Heart right ventricle (tissue), 16 donors: ENCODE data around the gene LPP. TPM values are rescaled to one million over a fixed set of nuclear protein-coding genes. Genes with fewer than 3 reads are reported as not detected.

Experiments
- ATAC-seq, 8 donors: fragments of 200-7000 bp; cut with Tn5 transposase; one replicate each; pipeline ENCODE4 v1.9.1; 2020; ENCODE audit warnings: mild to moderate bottlenecking in 8 of 8, moderate library complexity in 8 of 8, moderate number of reproducible peaks in 1 of 8
- DNase-seq, 2 donors: peaks; one replicate each; pipeline ENCODE4 v3.0.0-alpha.2; 2020
- H3K27ac ChIP-seq, 10 donors: fragments of 200-600 bp; sonication (generic) in 2 of 10; one replicate each; pipeline versions ENCODE4 v1.5.0 to v1.8.0; 2020 to 2022; ENCODE audit warnings: mild to moderate bottlenecking in 3 of 10
- H3K27me3 ChIP-seq, 7 donors: fragments of 200-600 bp; one replicate each; pipeline ENCODE4 v1.8.0; 2021 to 2022; ENCODE audit warnings: mild to moderate bottlenecking in 2 of 7
- H3K36me3 ChIP-seq, 9 donors: fragments of 200-600 bp; sonication (generic) in 1 of 9; one replicate each; pipeline versions ENCODE4 v1.5.0 to v1.8.0; 2020 to 2022; ENCODE audit warnings: mild to moderate bottlenecking in 2 of 9
- H3K4me1 ChIP-seq, 9 donors: fragments of 200-600 bp; sonication (generic) in 1 of 9; one replicate each; pipeline versions ENCODE4 v1.5.0 to v1.8.0; 2020 to 2022; ENCODE audit warnings: mild to moderate bottlenecking in 4 of 9
- H3K4me3 ChIP-seq, 10 donors: fragments of 200-600 bp; sonication (generic) in 2 of 10; one replicate each; pipeline versions ENCODE4 v1.5.0 to v1.8.0; 2020 to 2022; ENCODE audit warnings: mild to moderate bottlenecking in 7 of 10, moderate library complexity in 2 of 10
- H3K9me3 ChIP-seq, 11 donors: fragments of 200-600 bp in 10 of 11; sonication (generic) in 2 of 11; one replicate each; pipeline versions ENCODE4 v1.5.0 to v1.8.0; 2013 to 2022; ENCODE audit warnings: mild to moderate bottlenecking in 2 of 11, control low read depth in 1 of 11, moderate library complexity in 1 of 11
- WGBS, 2 donors: extraction: QIAGEN DNeasy Blood & Tissue Kit; methylation state at CpG; one replicate each; pipeline ENCODE4 v1.1.7; 2013; ENCODE audit warnings: inconsistent platforms in 1 of 2; 5-methylcytosine and 5-hydroxymethylcytosine counted together
- intact Hi-C, 10 donors: fragments of 100-400 bp; cut with DNase I; formaldehyde crosslinking; loops; one replicate each; pipeline versions ENCODE4 v1.11.1 to v1.14.2; 2022
- polyA plus RNA-seq, 2 donors: library from polyadenylated mRNA; stranded (reverse); fragments of 200-250 nt; gene quantifications; one replicate each; pipeline ENCODE4 v1.2.3, GENCODE V29; 2013
- total RNA-seq, 10 donors: library from RNA; stranded (reverse); fragmentation: NEBNext Ultra II Directional in 3 of 10; extraction: Animal tissue kit (Norgen Biotek cat#: 25700) in 3 of 10; gene quantifications; one replicate each; pipeline versions ENCODE4 v1.2.1 to v1.2.4, GENCODE V29; 2021 to 2023
- TF ChIP-seq, protein P1 (sequence below), 9 donors: fragments of 200-600 bp; sonication (generic) in 2 of 9; IDR thresholded peaks; one replicate each; pipeline versions ENCODE4 v1.5.0 to v1.8.0; 2021 to 2022; ENCODE audit warnings: antibody characterized with exemption in 9 of 9, mild to moderate bottlenecking in 5 of 9, moderate library complexity in 1 of 9
- donor health status: Arrhythmogenic right ventricular cardiomyopathy.
- donor health status: ischemic (EF 13 %, LVEDD 7.1; RV severe dilation, severe dysfunction).
- donor health status: healthy with polysubstance abuse.
- donor health status: DM: no; HTN: yes; CAD: no.
- donor health status: DM: no; HTN: no; CAD: no.
- donor health status: ischemic (EF 25% LVEDD 6.9; RV normal size, moderate dysfunction).
- donor health status: ischemic (EF 25% LVEDD 5.7; RV mildly dilated, moderate dysfunction).
- donor health status: healthy.
- donor health status: DM: yes; HTN: yes; CAD: no.
- donor health status: Ischemic cardiomyopathy.
- donor health status: ischemic (EF 35%, LVEDD 5.7; RV mildly dilated, moderate dysfunction).
- donor health status: nonischemic (EF 11% LVEDD 7.7; RV severe dilation, severe dysfunction).
- donor health status: DM: yes; HTN: yes; CAD: no.
- donor health status: PGD.
- donor health status: ischemic (EF 29% LVEDD 5.4; RV normal size, mild dysfunction).
- donor health status: nonischemic (EF 23%, LVEDD 6.1; RV moderate dilation, normal function).

LPP gene
- total and polyA plus RNA-seq, 12 donors: 8.5 to 188 (median 140) TPM

DNA sequence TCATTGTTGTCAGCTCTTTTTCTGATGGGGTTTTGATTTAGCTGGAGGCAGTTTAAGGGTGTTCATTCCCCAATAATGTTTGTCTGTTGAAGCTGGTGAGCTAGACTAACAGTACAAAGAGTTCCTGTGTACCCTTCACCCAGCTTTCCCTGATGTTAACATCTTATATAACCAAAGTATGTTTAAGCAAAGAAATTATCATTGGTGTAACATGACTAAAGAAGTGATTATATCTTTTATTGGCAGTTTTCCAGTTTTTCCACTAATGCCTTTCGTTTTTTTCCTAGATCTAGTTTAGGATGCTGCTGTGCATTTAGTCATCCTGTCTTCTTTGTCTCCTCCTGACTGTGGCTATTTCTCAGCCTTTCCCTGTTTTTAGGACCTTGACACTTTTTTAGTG, 165.6 kb downstream of the LPP start:
- Histone ChIP-seq H3K4me3 (no peak overlapping the region), H3K9me3 (no peaks in the 10 kb centered on the region), H3K4me1 (peaks cover 0 to 56% (median 33%) of the 10 kb centered on the region in 9 donors), H3K27ac (no peak overlapping the region), H3K36me3 (no peaks in the 10 kb centered on the region), H3K27me3 (no peaks in the 10 kb centered on the region)
- intact Hi-C loops: no loop called here
- ATAC-seq (no peak), DNase-seq (no peak)
- WGBS, 2 donors: 12 to 24% methylated on average over 1 of the region's 1 CpG
- TF ChIP-seq, protein P1, sequence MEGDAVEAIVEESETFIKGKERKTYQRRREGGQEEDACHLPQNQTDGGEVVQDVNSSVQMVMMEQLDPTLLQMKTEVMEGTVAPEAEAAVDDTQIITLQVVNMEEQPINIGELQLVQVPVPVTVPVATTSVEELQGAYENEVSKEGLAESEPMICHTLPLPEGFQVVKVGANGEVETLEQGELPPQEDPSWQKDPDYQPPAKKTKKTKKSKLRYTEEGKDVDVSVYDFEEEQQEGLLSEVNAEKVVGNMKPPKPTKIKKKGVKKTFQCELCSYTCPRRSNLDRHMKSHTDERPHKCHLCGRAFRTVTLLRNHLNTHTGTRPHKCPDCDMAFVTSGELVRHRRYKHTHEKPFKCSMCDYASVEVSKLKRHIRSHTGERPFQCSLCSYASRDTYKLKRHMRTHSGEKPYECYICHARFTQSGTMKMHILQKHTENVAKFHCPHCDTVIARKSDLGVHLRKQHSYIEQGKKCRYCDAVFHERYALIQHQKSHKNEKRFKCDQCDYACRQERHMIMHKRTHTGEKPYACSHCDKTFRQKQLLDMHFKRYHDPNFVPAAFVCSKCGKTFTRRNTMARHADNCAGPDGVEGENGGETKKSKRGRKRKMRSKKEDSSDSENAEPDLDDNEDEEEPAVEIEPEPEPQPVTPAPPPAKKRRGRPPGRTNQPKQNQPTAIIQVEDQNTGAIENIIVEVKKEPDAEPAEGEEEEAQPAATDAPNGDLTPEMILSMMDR (IDR thresholded peaks at IDR 0.05): no peak

DNA sequence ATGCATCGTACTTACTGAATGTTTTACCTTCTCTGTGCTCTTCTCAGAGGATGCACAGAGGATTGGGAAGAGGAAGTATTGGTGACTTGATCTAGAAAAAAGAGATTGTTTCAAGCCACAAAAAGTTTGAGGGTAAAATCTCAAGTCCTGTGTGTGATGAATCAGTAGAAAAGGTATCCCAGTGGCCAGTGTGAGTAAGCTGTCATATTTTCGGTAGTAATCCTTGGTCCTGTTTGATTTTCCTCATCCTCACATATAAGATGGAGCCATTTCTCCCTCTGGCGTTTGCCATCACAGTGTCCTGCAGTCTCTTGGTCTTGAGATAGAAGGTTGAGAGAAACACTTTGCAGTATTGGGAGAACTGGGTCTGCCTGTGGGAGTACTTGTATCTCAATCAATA, 166.8 kb downstream of the LPP start:
- TF ChIP-seq, protein P1 (IDR thresholded peaks at IDR 0.05): no peak
- DNase-seq (no peak), ATAC-seq (no peak)
- Histone ChIP-seq H3K27me3 (no peaks in the 10 kb centered on the region), H3K27ac (no peak overlapping the region), H3K9me3 (no peaks in the 10 kb centered on the region), H3K4me1 (peaks cover under 1 to 57% (median 30%) of the 10 kb centered on the region in 9 donors), H3K36me3 (no peaks in the 10 kb centered on the region), H3K4me3 (no peak overlapping the region)
- intact Hi-C loops: no loop called here
- 97 to 99% methylated on average over 3 of the region's 3 CpGs for WGBS, 2 donors

DNA sequence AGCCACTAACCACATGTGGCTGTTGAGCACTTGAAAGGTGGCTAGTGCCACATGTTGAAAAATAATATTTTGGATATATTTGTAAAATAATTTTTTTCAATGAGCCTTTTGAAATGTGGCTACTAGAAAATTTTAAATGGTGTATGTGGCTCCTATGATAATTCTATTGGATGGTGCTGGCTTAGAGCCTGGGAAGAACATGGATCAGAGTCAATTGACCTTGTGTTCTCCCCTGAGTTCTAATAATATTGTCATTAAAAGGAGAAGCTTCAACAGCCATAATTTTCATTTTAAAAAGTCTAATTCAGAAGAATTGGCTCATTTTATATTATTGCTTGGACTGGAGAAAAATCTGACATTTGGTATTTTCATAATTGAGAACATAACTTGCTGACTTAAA, 167.3 kb downstream of the LPP start:
- H3K4me3 ChIP-seq: no peak overlapping the region
- H3K9me3 ChIP-seq: no peaks in the 10 kb centered on the region
- peak overlapping the region in 1 of 10 donors; percentile 20 for H3K27ac ChIP-seq
- no peaks in the 10 kb centered on the region for H3K27me3 ChIP-seq
- peaks cover 3 to 57% (median 30%) of the 10 kb centered on the region in 9 donors for H3K4me1 ChIP-seq
- TF ChIP-seq, protein P1 (IDR thresholded peaks at IDR 0.05): no peak
- no peaks in the 10 kb centered on the region for H3K36me3 ChIP-seq
- DNase-seq: no peak
- intact Hi-C loops: no loop called here
- ATAC-seq: no peak

DNA sequence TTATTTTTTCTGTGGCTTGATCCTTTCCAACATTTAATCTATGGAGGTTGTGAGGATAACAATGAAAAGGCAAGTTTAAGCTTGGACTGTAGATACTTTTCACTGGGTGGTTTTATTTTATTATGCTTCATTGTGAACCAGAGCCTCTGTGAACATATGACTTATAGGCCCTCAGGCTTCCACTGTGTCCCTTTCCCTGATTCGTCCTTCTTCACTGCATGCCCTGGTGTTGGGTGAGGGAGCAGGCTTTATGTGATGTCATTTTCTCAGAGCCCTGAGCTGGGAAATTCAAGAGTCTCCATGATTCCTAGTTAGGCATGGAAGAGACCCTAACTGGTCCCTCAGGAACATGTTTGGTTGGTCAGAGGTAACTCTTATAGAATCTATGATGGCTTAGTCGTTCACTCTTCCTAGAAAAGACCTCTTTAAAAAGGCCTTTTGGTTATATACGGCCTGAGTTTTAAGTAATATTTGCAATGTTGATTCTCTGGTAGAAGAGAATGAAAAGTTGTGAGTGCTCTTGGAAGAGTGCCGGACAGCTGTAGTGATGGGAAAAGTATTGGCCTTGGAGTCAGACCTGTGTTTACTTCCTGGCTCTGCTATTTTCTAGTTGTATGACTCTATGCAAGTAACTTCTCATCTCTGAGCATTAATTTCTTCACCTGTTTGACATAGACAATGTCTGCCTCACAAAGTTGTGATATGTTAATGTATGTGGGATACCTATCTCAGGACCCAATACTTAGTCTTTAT, 168.4 kb downstream of the LPP start:
- intact Hi-C loops: no loop called here
- 85 to 89% methylated on average over 4 of the region's 4 CpGs for WGBS, 2 donors

More for the DNA sequence above, 168.4 kb downstream of the LPP start:
- TF ChIP-seq, protein P1 (IDR thresholded peaks at IDR 0.05): no peak
- no peaks in the 10 kb centered on the region for H3K27me3 ChIP-seq
- H3K4me1 ChIP-seq: peaks cover 3 to 57% (median 31%) of the 10 kb centered on the region in 9 donors
- DNase-seq: no peak
- no peaks in the 10 kb centered on the region for H3K9me3 ChIP-seq
- H3K27ac ChIP-seq: peak overlapping the region in 2 of 10 donors; percentile 3 to 18
- ATAC-seq: no peak
- no peaks in the 10 kb centered on the region for H3K36me3 ChIP-seq
- H3K4me3 ChIP-seq: no peak overlapping the region
